ENCODE results near the gene TNFRSF1A. TPM values are rescaled to one million over a fixed set of nuclear protein-coding genes. Genes with fewer than 3 reads are reported as not detected.
A peak's percentile ranks its signal among the peaks of the same experiment; 100 is the strongest.

The TNFRSF1A gene
- total RNA-seq (2021), result 55.9 and 59.9 TPM in 2 replicates
- long read RNA-seq, transcript TNFRSF1A-201 (10 exons, 2,223 nt), result major isoform, 132 of 226 reads
- long read RNA-seq, partial matches to known transcripts, result 39 of 226 reads
- long read RNA-seq, other reads (novel, unspliced or antisense), result 52 of 226 reads

DNA sequence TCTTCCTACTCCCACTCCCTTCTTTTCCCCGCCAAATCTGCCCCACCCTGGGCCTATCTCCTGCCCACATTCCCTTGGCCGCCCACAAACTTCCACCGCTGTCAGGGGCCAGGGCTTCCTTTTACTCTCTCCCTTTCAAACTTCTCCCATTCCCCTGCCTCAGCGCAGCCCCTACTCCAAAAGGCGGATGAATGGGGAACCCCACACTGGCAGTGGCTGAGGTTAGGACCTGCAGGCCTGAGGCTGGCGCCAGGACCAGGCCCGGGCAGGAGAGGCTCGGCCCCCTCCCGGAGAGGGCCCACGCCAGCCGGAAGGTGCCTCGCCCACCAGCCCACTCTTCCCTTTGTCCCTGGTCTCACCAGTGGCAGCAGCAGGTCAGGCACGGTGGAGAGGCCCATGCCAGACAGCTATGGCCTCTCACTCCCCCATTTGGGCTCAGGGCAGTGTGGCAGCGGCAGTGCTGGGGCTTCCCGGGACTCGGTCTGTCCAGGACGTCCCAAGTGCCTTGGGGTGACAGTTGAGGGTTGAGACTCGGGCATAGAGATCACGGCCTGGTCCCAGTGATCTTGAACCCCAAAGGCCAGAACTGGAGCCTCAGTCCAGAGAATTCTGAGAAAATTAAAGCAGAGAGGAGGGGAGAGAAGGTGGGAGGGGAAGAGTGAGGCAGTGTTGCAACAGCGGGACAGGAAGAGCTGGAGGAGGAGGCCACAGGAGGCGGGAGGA lies at the start of gene TNFRSF1A:
TNFRSF1A (minus strand) TSS at position 660 of the 723 bp plus-strand sequence; CDS start at position 398, 262 bp downstream.
- peaks cover 22% of the 10 kb centered on the region for H3K23me2 ChIP-seq (ENCODE audit: insufficient read length, low read depth, low read length, poor library complexity, severe bottlenecking)
- no peak within 1 kb of the TSS for H3K23ac ChIP-seq (ENCODE audit: insufficient read length, low read depth, low read length)
- H4K20me1 ChIP-seq (ENCODE audit: control insufficient read depth, insufficient read depth, insufficient read length), result no peaks in the 10 kb centered on the region
- H2BK20ac ChIP-seq (ENCODE audit: low read depth, low read length, poor library complexity, severe bottlenecking), result no peak within 1 kb of the TSS
- no peak within 1 kb of the TSS for H3K56ac ChIP-seq (ENCODE audit: insufficient read length, low read depth, low read length)
- TF ChIP-seq, protein P1, sequence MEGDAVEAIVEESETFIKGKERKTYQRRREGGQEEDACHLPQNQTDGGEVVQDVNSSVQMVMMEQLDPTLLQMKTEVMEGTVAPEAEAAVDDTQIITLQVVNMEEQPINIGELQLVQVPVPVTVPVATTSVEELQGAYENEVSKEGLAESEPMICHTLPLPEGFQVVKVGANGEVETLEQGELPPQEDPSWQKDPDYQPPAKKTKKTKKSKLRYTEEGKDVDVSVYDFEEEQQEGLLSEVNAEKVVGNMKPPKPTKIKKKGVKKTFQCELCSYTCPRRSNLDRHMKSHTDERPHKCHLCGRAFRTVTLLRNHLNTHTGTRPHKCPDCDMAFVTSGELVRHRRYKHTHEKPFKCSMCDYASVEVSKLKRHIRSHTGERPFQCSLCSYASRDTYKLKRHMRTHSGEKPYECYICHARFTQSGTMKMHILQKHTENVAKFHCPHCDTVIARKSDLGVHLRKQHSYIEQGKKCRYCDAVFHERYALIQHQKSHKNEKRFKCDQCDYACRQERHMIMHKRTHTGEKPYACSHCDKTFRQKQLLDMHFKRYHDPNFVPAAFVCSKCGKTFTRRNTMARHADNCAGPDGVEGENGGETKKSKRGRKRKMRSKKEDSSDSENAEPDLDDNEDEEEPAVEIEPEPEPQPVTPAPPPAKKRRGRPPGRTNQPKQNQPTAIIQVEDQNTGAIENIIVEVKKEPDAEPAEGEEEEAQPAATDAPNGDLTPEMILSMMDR (conservative IDR thresholded peaks at IDR 0.05), result no peak
- peak within 1 kb of the TSS; percentile 85 to 94 (median 88) for H3K27ac Mint-ChIP-seq
- no peak within 1 kb of the TSS for H2BK5ac ChIP-seq (ENCODE audit: insufficient read length, low read length)
- no peak within 1 kb of the TSS for H4K91ac ChIP-seq (ENCODE audit: insufficient read length, low read depth, low read length)
- H3K9ac ChIP-seq (ENCODE audit: extremely low read depth, insufficient read length, low read length), result peak within 1 kb of the TSS; percentile 73
- peaks cover 30% of the 10 kb centered on the region for H3K4me1 ChIP-seq (ENCODE audit: insufficient read depth, low read length)
- no peak within 1 kb of the TSS for H2BK120ac ChIP-seq (ENCODE audit: low read depth, low read length, poor library complexity, severe bottlenecking)
- H2AFZ ChIP-seq (ENCODE audit: low read length), result no peak within 1 kb of the TSS
- no peak within 1 kb of the TSS for H3K4ac ChIP-seq (ENCODE audit: low read depth, low read length)
- H3K9me3 ChIP-seq (ENCODE audit: control insufficient read depth, low read depth, low read length), result no peaks in the 10 kb centered on the region
- H3K4me3 Mint-ChIP-seq, result peak within 1 kb of the TSS in 1 of 2 experiments; percentile 16; a peak in 2 of 5 replicates
- H3K79me2 ChIP-seq (ENCODE audit: insufficient read depth, low read length), result peaks cover 29% of the 10 kb centered on the region; the same call in 1 of the 2 replicates
- H3K4me2 ChIP-seq (ENCODE audit: insufficient read depth, insufficient read length, low read length), result peak within 1 kb of the TSS; percentile 97
- H2AK5ac ChIP-seq (ENCODE audit: insufficient read length, low read length), result no peak within 1 kb of the TSS
- H3K27ac ChIP-seq (ENCODE audit: insufficient read length, low read depth, low read length), result no peak within 1 kb of the TSS
- peaks cover 0 to 8% (median under 1%) of the 10 kb centered on the region in 3 experiments; a peak in 3 of 7 replicates for H3K36me3 Mint-ChIP-seq (ENCODE audit: insufficient read depth in 1 of 3, low read depth in 3 of 3)
- H4K5ac ChIP-seq (ENCODE audit: insufficient read length, low read depth, low read length), result no peak within 1 kb of the TSS
- 0 out of 2 replicates have a peak within 1 kb of the TSS, but pooled peaks have one; percentile 5 for H2BK15ac ChIP-seq (ENCODE audit: low read depth, low read length)
- no peak within 1 kb of the TSS for H2BK12ac ChIP-seq (ENCODE audit: insufficient read length, low read depth, low read length)
- WGBS (ENCODE audit: extremely low coverage, insufficient read length, low lambda C conversion rate), result no CpG with 5 or more reads among the region's 21 CpGs
- no peaks in the 10 kb centered on the region; the same call in 1 of the 2 replicates for H3K27me3 Mint-ChIP-seq (ENCODE audit: low read depth)
- H3K4me1 Mint-ChIP-seq, result peaks cover 27 to 31% of the 10 kb centered on the region in 2 experiments
- no peaks in the 10 kb centered on the region for H3K79me1 ChIP-seq (ENCODE audit: insufficient read depth, low read depth, low read length, poor library complexity, severe bottlenecking)
- no peak within 1 kb of the TSS for H4K8ac ChIP-seq (replicated peaks; ENCODE audit: insufficient read length, low read depth, low read length)
- H3K14ac ChIP-seq (ENCODE audit: insufficient read depth, low read length), result peak within 1 kb of the TSS; percentile 70
- H3K18ac ChIP-seq (ENCODE audit: insufficient read length, low read depth, low read length), result no peak within 1 kb of the TSS
- H3K27me3 ChIP-seq (ENCODE audit: insufficient read depth, low read length), result no peaks in the 10 kb centered on the region
- H3T11ph ChIP-seq (ENCODE audit: low read length), result no peak within 1 kb of the TSS
- peak; percentile 82 for DNase-seq
- H3K9me3 Mint-ChIP-seq, result no peaks in the 10 kb centered on the region

Data from H9 (cell line).